Measurements from ENCODE around the gene ENDOV. TPM values are rescaled to one million over a fixed set of nuclear protein-coding genes. Genes with fewer than 3 reads are reported as not detected.

The ENDOV gene
- total RNA-seq, 4 donors from 2014 or later: 13.2 to 72.6 (median 36.8) TPM

DNA sequence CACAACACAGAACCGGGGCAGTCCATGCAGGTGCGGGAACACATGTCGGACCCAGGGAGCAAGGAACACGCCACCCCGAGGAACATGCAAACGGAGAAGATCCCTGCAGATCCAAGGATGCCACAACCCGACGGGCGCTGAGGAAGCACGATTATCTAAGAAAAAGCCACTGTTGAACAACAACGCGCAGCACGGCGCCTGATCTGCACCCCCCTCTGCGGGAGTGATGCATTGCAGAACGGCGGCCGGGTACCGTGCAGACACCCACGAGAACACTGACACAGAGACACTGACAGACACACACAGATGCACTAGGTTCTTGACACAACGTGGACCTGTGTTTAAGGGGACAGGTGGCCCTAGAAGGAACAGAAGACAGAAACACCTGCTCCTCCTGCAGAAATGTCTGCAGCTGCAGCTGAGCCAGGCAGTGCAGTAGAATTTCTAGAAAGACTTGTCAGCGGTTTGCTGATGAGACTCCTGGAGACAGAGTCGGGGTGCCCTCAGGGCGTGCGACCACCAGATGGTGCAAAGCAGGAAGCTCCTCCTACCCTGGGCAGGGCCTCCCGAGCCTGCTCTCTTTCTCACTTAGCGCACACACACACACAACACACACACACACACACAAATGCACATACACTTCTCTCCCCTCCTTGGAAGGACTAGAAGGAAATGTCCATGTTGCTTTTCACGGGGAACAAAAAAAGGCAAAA lies 54.0 kb downstream of the ENDOV start:
- no peak for DNase-seq
- H3K27ac ChIP-seq: no peak overlapping the region
- TF ChIP-seq POLR2A (IDR thresholded peaks at IDR 0.05): no peak
- TF ChIP-seq, protein P1, sequence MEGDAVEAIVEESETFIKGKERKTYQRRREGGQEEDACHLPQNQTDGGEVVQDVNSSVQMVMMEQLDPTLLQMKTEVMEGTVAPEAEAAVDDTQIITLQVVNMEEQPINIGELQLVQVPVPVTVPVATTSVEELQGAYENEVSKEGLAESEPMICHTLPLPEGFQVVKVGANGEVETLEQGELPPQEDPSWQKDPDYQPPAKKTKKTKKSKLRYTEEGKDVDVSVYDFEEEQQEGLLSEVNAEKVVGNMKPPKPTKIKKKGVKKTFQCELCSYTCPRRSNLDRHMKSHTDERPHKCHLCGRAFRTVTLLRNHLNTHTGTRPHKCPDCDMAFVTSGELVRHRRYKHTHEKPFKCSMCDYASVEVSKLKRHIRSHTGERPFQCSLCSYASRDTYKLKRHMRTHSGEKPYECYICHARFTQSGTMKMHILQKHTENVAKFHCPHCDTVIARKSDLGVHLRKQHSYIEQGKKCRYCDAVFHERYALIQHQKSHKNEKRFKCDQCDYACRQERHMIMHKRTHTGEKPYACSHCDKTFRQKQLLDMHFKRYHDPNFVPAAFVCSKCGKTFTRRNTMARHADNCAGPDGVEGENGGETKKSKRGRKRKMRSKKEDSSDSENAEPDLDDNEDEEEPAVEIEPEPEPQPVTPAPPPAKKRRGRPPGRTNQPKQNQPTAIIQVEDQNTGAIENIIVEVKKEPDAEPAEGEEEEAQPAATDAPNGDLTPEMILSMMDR (IDR thresholded peaks at IDR 0.05): no peak
- H3K27me3 ChIP-seq: peaks cover 0 to 4% of the 10 kb centered on the region in 2 donors
- H3K4me1 ChIP-seq: no peaks in the 10 kb centered on the region
- H3K9me3 ChIP-seq: no peaks in the 10 kb centered on the region
- H3K36me3 ChIP-seq: no peaks in the 10 kb centered on the region
- no peak overlapping the region for H3K4me3 ChIP-seq

DNA sequence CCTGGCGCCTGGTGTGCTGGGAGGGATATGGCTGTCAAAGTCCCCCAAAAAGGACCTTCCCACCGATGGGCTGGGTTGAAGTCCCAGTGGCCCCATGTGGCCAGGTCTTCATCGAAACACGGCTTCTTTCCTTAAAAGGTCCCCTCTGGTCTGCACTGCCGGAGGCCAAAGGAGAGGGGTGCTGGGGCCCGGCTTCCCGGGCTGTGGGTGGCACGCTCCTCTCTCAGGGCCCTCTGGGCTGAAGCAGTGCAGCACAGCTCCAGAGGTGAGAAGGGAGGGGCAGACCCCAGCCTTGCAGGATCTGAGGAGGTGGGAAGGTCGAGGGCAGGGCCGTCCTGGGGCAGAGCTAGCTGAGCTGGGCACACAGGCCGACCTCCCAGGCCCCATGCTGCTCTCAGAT lies 54.7 kb downstream of the ENDOV start:
- TF ChIP-seq POLR2A (IDR thresholded peaks at IDR 0.05): no peak
- TF ChIP-seq, protein P1 (IDR thresholded peaks at IDR 0.05): no peak
- H3K36me3 ChIP-seq: no peaks in the 10 kb centered on the region
- no peak overlapping the region for H3K27ac ChIP-seq
- H3K4me1 ChIP-seq: peaks cover 0 to 3% (median 0%) of the 10 kb centered on the region in 4 donors
- H3K9me3 ChIP-seq: no peaks in the 10 kb centered on the region
- no peak for DNase-seq
- H3K27me3 ChIP-seq: peaks cover 0 to 4% of the 10 kb centered on the region in 2 donors
- H3K4me3 ChIP-seq: no peak overlapping the region

- Histone ChIP-seq H3K27ac (no peak overlapping the region), H3K9me3 (no peaks in the 10 kb centered on the region), H3K36me3 (no peaks in the 10 kb centered on the region), H3K4me1 (peaks cover 0 to 9% (median 4%) of the 10 kb centered on the region in 4 donors), H3K27me3 (peaks cover 0 to 11% of the 10 kb centered on the region in 2 donors), H3K4me3 (no peak overlapping the region)
- no peak for TF ChIP-seq POLR2A (IDR thresholded peaks at IDR 0.05)
- TF ChIP-seq, protein P1 (IDR thresholded peaks at IDR 0.05): no peak
- no peak for DNase-seq
These were observed 55.6 kb downstream of the ENDOV start for GRCh38 chr17:80470603-80471002.

DNA sequence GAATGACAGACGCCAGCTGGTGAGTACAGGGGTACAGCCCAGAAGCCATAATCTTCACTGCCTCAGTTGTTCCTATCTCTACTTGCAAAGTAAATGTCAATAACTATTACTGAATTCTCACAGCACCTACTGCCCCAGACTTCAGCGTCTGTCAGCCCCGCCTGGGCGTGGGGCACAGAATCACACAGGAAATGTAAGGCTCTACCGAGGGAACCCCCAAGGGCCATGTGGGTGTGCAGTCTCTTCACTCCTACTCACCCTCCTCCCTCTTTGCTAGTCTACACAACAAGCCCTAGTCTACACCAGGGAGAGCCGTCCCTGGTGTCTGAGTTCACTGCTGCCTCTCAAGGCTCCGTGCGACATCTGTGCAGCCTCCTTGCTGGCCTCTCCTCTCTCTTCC lies 57.0 kb downstream of the ENDOV start:
- no peaks in the 10 kb centered on the region for H3K36me3 ChIP-seq
- H3K4me1 ChIP-seq: peaks cover 0 to 22% (median 11%) of the 10 kb centered on the region in 4 donors
- H3K4me3 ChIP-seq: no peak overlapping the region
- no peak for TF ChIP-seq POLR2A (IDR thresholded peaks at IDR 0.05)
- TF ChIP-seq, protein P1 (IDR thresholded peaks at IDR 0.05): no peak
- no peak for DNase-seq
- no peak overlapping the region for H3K27ac ChIP-seq
- H3K9me3 ChIP-seq: no peaks in the 10 kb centered on the region
- H3K27me3 ChIP-seq: peaks cover 0 to 24% of the 10 kb centered on the region in 2 donors

DNA sequence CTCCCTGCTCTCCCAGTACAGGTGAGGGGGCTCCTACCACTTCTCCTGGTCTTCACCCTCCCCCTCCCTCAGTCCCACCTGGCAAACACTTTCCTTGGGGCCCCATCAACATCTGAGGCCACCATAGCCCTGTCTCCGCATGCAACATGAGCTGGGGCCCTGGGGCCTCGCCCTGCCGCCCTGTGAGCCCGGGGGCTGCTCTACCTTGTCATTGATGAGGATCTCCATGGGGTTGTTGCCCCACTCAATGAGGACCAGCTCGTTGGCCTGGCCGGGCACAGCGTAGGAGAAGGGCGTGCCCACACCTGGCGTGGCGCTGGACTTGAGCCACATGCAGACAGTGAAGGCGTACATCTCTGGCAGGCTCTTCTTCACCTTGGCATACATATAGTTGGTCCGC lies 58.0 kb downstream of the ENDOV start:
- no peak overlapping the region for H3K27ac ChIP-seq
- DNase-seq: no peak
- no peak overlapping the region for H3K4me3 ChIP-seq
- TF ChIP-seq, protein P1 (IDR thresholded peaks at IDR 0.05): no peak
- TF ChIP-seq POLR2A (IDR thresholded peaks at IDR 0.05): no peak
- peaks cover 5 to 34% of the 10 kb centered on the region in 2 donors for H3K27me3 ChIP-seq
- H3K4me1 ChIP-seq: peaks cover 0 to 33% (median 21%) of the 10 kb centered on the region in 4 donors
- H3K36me3 ChIP-seq: no peaks in the 10 kb centered on the region
- H3K9me3 ChIP-seq: no peaks in the 10 kb centered on the region
